Adrenal gland (tissue), 12 donors: ENCODE results near the gene TMEM43. TPM values are rescaled to one million over a fixed set of nuclear protein-coding genes. Genes with fewer than 3 reads are reported as not detected.
A peak's percentile ranks its signal among the peaks of the same experiment; 100 is the strongest.

Experiments
- DNase-seq, 7 donors: peaks; one replicate each; pipeline ENCODE4 v3.0.0-alpha.2; 2019 to 2020
- H3K27ac ChIP-seq, 5 donors: fragments of 200-600 bp; sonication (generic) in 4 of 5; 1 replicate in 3 of 5; 2 replicates in 2 of 5; pipeline versions ENCODE4 v1.5.1 to v1.8.0; 2016 to 2020; ENCODE audit warnings: mild to moderate bottlenecking in 1 of 5
- H3K27me3 ChIP-seq: fragments of 200-600 bp; 2 replicates; pipeline ENCODE4 v1.8.0; 2021
- H3K36me3 ChIP-seq, 2 donors: fragments of 200-600 bp; replicated peaks in 1 of 2; 1 replicate in 1 of 2; 2 replicates in 1 of 2; pipeline versions ENCODE4 v1.5.1 to v1.8.0; 2018 to 2022
- H3K4me1 ChIP-seq, 2 donors: fragments of 200-600 bp; replicated peaks in 1 of 2; 1 replicate in 1 of 2; 2 replicates in 1 of 2; pipeline versions ENCODE4 v1.5.1 to v1.8.0; 2018 to 2021
- H3K4me3 ChIP-seq, 4 donors: fragments of 200-600 bp; sonication (generic) in 3 of 4; one replicate each; pipeline ENCODE4 v1.5.1; 2016 to 2018
- H3K9me3 ChIP-seq, 3 donors: fragments of 200-600 bp; sonication (generic) in 1 of 3; replicated peaks in 1 of 3; 1 replicate in 2 of 3; 2 replicates in 1 of 3; pipeline versions ENCODE4 v1.5.1 to v1.8.0; 2016 to 2021
- CTCF ChIP-seq, 6 experiments: fragments of 450-650 bp in 4 of 6; fragments of 200-600 bp in 2 of 6; sonication (generic) in 1 of 6; IDR thresholded peaks; 1 replicate in 5 of 6; 2 replicates in 1 of 6; pipeline versions ENCODE4 v1.5.1 to v1.8.0; 2016 to 2021; ENCODE audit warnings: antibody characterized with exemption in 6 of 6, mild to moderate bottlenecking in 2 of 6, moderate library complexity in 1 of 6
- POLR2A ChIP-seq, 2 donors: fragments of 450-650 bp; IDR thresholded peaks; one replicate each; pipeline ENCODE4 v1.6.1; 2017; ENCODE audit warnings: antibody characterized with exemption in 2 of 2, mild to moderate bottlenecking in 2 of 2, moderate library complexity in 1 of 2
- WGBS, 4 donors: extraction: QIAGEN DNeasy Blood & Tissue Kit in 2 of 4; methylation state at CpG; one replicate each; pipeline versions ENCODE4 v1.1.5 to v1.1.7; 2013 to 2017; 5-methylcytosine and 5-hydroxymethylcytosine counted together
- intact Hi-C, 2 donors: fragments of 100-400 bp; cut with DNase I; formaldehyde crosslinking; loops; one replicate each; pipeline versions ENCODE4 v1.14.1 to v1.15.0; 2022 to 2023
- polyA plus RNA-seq, 3 donors: library from polyadenylated mRNA; stranded (reverse); fragments of 200-250 nt in 2 of 3; fragments of 350-450 nt in 1 of 3; fragmentation: Illumina TruSeq in 1 of 3; extraction: RNeasy Lipid Tissue Mini Kit (QIAGEN cat#74804) in 1 of 3; gene quantifications; one replicate each; pipeline ENCODE4 v1.2.3, GENCODE V29; 2013 to 2014
- total RNA-seq, 9 donors: library from RNA; depleted of rRNA in 4 of 9; stranded (reverse); fragments of >200 nt in 4 of 9; fragments of 120-200 nt in 1 of 9; fragmentation: NEBNext Ultra II Directional in 1 of 9; extraction: Animal tissue kit (Norgen Biotek cat#: 25700) in 1 of 9; gene quantifications; one replicate each; pipeline versions ENCODE4 v1.1.0 to v1.2.4, GENCODE V29; 2013 to 2023
- donor health status: healthy with polysubstance abuse.
- donor health status: Bipolar disorder and iron deficiency.
- donor health status: DM: yes; HTN: yes; CAD: no.
- donor health status: DM: no; HTN: no; CAD: no.
- donor health status: DM: no; HTN: no; CAD: no.
- donor health status: DM: yes; HTN: yes; CAD: no.

The TMEM43 gene
- total and polyA plus RNA-seq, 12 donors, result 40.0 to 79.1 (median 56.5) TPM

GRCh38 chr3:14154276-14154675 lies 29.4 kb downstream of the TMEM43 start:
- Histone ChIP-seq H3K27ac (no peak overlapping the region), H3K4me1 (no peaks in the 10 kb centered on the region), H3K27me3 (no peaks in the 10 kb centered on the region), H3K36me3 (peaks cover 0 to 66% of the 10 kb centered on the region in 2 donors), H3K9me3 (no peaks in the 10 kb centered on the region), H3K4me3 (no peak overlapping the region)
- DNase-seq, result peak in 1 of 7 donors; percentile 47
- 85 to 93% (median 88%) methylated on average over 5 of the region's 5 CpGs for WGBS, 4 donors
- intact Hi-C loops, result no loop called here
- no peak for TF ChIP-seq CTCF (IDR thresholded peaks at IDR 0.05)
- TF ChIP-seq POLR2A (IDR thresholded peaks at IDR 0.05), result no peak

GRCh38 chr3:14154895-14155440 lies 30.1 kb downstream of the TMEM43 start:
- TF ChIP-seq CTCF (IDR thresholded peaks at IDR 0.05) (no peak), POLR2A (IDR thresholded peaks at IDR 0.05) (no peak)
- peak in 1 of 7 donors; percentile 48 for DNase-seq
- no peaks in the 10 kb centered on the region for H3K4me1 ChIP-seq
- WGBS, 4 donors, result 86 to 93% (median 90%) methylated on average over 7 of the region's 7 CpGs
- H3K4me3 ChIP-seq, result no peak overlapping the region
- H3K27me3 ChIP-seq, result no peaks in the 10 kb centered on the region
- intact Hi-C loops, result no loop called here
- H3K9me3 ChIP-seq, result no peaks in the 10 kb centered on the region
- H3K27ac ChIP-seq, result no peak overlapping the region
- H3K36me3 ChIP-seq, result peaks cover 0 to 73% of the 10 kb centered on the region in 2 donors

GRCh38 chr3:14156201-14156600 lies 31.3 kb downstream of the TMEM43 start:
- peak in 1 of 7 donors; percentile 41 for DNase-seq
- intact Hi-C loops, result no loop called here
- Histone ChIP-seq H3K36me3 (peaks cover 0 to 83% of the 10 kb centered on the region in 2 donors), H3K9me3 (peaks cover 0 to 3% (median 0%) of the 10 kb centered on the region in 3 donors), H3K27me3 (no peaks in the 10 kb centered on the region), H3K27ac (no peak overlapping the region), H3K4me1 (peaks cover 0 to 9% of the 10 kb centered on the region in 2 donors), H3K4me3 (no peak overlapping the region)
- 96 to 98% (median 97%) methylated on average over 6 to 7 of the region's 7 CpGs for WGBS, 4 donors
- TF ChIP-seq POLR2A (IDR thresholded peaks at IDR 0.05) (no peak), CTCF (IDR thresholded peaks at IDR 0.05) (no peak)

GRCh38 chr3:14156843-14157561 lies 32.1 kb downstream of the TMEM43 start:
- peaks cover 0 to 83% of the 10 kb centered on the region in 2 donors for H3K36me3 ChIP-seq
- DNase-seq, result peak in 1 of 7 donors; percentile 40

More at GRCh38 chr3:14156843-14157561, 32.1 kb downstream of the TMEM43 start:
- no peak overlapping the region for H3K4me3 ChIP-seq
- no peak overlapping the region for H3K27ac ChIP-seq
- peaks cover 0 to 11% (median 4%) of the 10 kb centered on the region in 3 donors for H3K9me3 ChIP-seq
- H3K4me1 ChIP-seq, result peaks cover 0 to 9% of the 10 kb centered on the region in 2 donors
- TF ChIP-seq CTCF (IDR thresholded peaks at IDR 0.05) (no peak), POLR2A (IDR thresholded peaks at IDR 0.05) (no peak)
- H3K27me3 ChIP-seq, result no peaks in the 10 kb centered on the region
- 95 to 98% (median 96%) methylated on average over 12 to 13 of the region's 13 CpGs for WGBS, 4 donors
- intact Hi-C loops, result no loop called here
